Naive thymus-derived CD4-positive, alpha-beta T cell (primary cell): Measurements from ENCODE around the gene SKP2. TPM values are rescaled to one million over a fixed set of nuclear protein-coding genes. Genes with fewer than 3 reads are reported as not detected.
A peak's percentile ranks its signal among the peaks of the same experiment; 100 is the strongest.

Experiments
- ATAC-seq: fragments of 150-1000 bp; cut with Tn5 transposase; 2 replicates; pipeline ENCODE4 v1.10.0; 2021; ENCODE audit warnings: mild to moderate bottlenecking, moderate library complexity
- CTCF ChIA-PET: fragments of 350-600 bp; sonication (Branson Sonifier 250); formaldehyde crosslinking; loops from one replicate; lab custom pipeline; 2021; ENCODE audit warnings: antibody characterized with exemption; lab: Charles Lee
- POLR2A ChIA-PET: fragments of 350-600 bp; sonication (Branson Sonifier 250); formaldehyde crosslinking; loops from one replicate; lab custom pipeline; 2021; ENCODE audit warnings: antibody characterized with exemption, inconsistent platforms; lab: Charles Lee
- DNase-seq, 9 donors: peaks; one replicate each; pipeline versions ENCODE4 v3.0.0 to v3.0.0-alpha.2; 2020 to 2022; ENCODE audit warnings: mixed read lengths in 1 of 9
- H3K27ac ChIP-seq: one replicate; pipeline ENCODE4 v1.7.0; 2013; ENCODE audit warnings: mild to moderate bottlenecking, low read depth, low read length, moderate library complexity
- H3K27me3 ChIP-seq, 2 donors: one replicate each; pipeline ENCODE4 v1.7.0; 2013; ENCODE audit warnings: low read length in 2 of 2, mild to moderate bottlenecking in 2 of 2, moderate library complexity in 2 of 2; ENCODE audit not compliant: control insufficient read depth in 2 of 2, insufficient read depth in 2 of 2
- H3K36me3 ChIP-seq, 3 experiments: 1 replicate in 2 of 3; 2 replicates in 1 of 3; pipeline ENCODE4 v1.7.0; 2013; ENCODE audit warnings: low read length in 3 of 3, mild to moderate bottlenecking in 3 of 3, moderate library complexity in 1 of 3; ENCODE audit not compliant: insufficient read depth in 3 of 3, control insufficient read depth in 2 of 3
- H3K4me1 ChIP-seq, 2 donors: one replicate each; pipeline ENCODE4 v1.7.0; 2013; ENCODE audit warnings: low read length in 2 of 2, mild to moderate bottlenecking in 2 of 2, moderate library complexity in 1 of 2; ENCODE audit not compliant: control insufficient read depth in 2 of 2, insufficient read depth in 2 of 2
- H3K4me3 ChIP-seq: 2 replicates; pipeline ENCODE4 v1.7.0; 2013; ENCODE audit warnings: mild to moderate bottlenecking, low read length
- H3K9me3 ChIP-seq, 3 experiments: 1 replicate in 2 of 3; 2 replicates in 1 of 3; pipeline ENCODE4 v1.7.0; 2013; ENCODE audit warnings: low read length in 3 of 3; ENCODE audit not compliant: control insufficient read depth in 2 of 3
- H3K27ac Mint-ChIP-seq, 9 donors: one replicate each; pipeline ENCODE4 v1.8.0; 2020 to 2022; ENCODE audit warnings: mixed read lengths in 9 of 9, mild to moderate bottlenecking in 8 of 9, moderate library complexity in 5 of 9, inconsistent platforms in 2 of 9
- H3K27me3 Mint-ChIP-seq, 5 donors: one replicate each; pipeline ENCODE4 v1.8.0; 2021 to 2022; ENCODE audit warnings: mixed read lengths in 5 of 5, mild to moderate bottlenecking in 1 of 5
- H3K36me3 Mint-ChIP-seq, 5 donors: one replicate each; pipeline ENCODE4 v1.8.0; 2020 to 2022; ENCODE audit warnings: mixed read lengths in 5 of 5, mild to moderate bottlenecking in 3 of 5, inconsistent platforms in 1 of 5
- H3K4me1 Mint-ChIP-seq, 7 donors: one replicate each; pipeline ENCODE4 v1.8.0; 2020 to 2022; ENCODE audit warnings: mixed read lengths in 7 of 7, mild to moderate bottlenecking in 3 of 7, inconsistent platforms in 1 of 7
- H3K4me3 Mint-ChIP-seq, 10 donors: one replicate each; pipeline ENCODE4 v1.8.0; 2020 to 2022; ENCODE audit warnings: mild to moderate bottlenecking in 10 of 10, mixed read lengths in 10 of 10, moderate library complexity in 6 of 10, inconsistent platforms in 2 of 10
- H3K9me3 Mint-ChIP-seq, 11 donors: one replicate each; pipeline ENCODE4 v1.8.0; 2020 to 2022; ENCODE audit warnings: mixed read lengths in 11 of 11, mild to moderate bottlenecking in 4 of 11, inconsistent platforms in 1 of 11, moderate library complexity in 1 of 11
- intact Hi-C, 2 donors: fragments of 100-400 bp; cut with micrococcal nuclease; formaldehyde crosslinking; loops; one replicate each; pipeline ENCODE4 v1.15.1; 2023
- polyA plus RNA-seq, 2 donors: library from polyadenylated mRNA; unstranded; fragments of 300-500 nt; fragmentation: Illumina TruSeq; gene quantifications; one replicate each; pipeline ENCODE4 v1.2.3, GENCODE V29; 2021
- total RNA-seq, 6 experiments: library from RNA in 5 of 6; stranded (reverse) in 5 of 6; gene quantifications; 1 replicate in 5 of 6; 2 replicates in 1 of 6; pipeline ENCODE4 v1.2.3 and lab custom pipeline; 2021 to 2026

The SKP2 gene
- total and polyA plus RNA-seq, 7 experiments from 2014 or later, result 11.9 to 37.1 (median 23.3) TPM

DNA sequence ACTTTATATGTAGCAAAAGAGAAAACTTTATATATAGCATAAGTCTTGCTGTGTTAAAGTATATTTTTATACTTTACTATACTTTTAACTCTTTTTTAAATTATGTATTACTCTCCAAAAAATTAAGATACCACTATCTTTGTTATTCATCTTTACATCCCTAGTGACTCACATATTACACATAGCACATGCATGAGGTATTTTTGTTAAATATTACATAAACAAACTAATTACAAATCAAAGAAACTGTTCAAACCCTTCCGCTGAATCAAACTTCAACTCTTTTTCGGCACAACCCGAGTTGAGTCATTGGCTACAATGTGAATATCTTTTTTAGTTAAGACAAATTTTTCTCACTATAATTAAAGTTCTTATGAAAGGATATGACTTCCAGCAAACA lies 57.8 kb downstream of the SKP2 start:
- H3K27me3 Mint-ChIP-seq, result no peaks in the 10 kb centered on the region
- no peak overlapping the region for H3K27ac Mint-ChIP-seq
- Histone ChIP-seq H3K27ac (no peak overlapping the region), H3K4me3 (no peak overlapping the region), H3K4me1 (no peaks in the 10 kb centered on the region), H3K9me3 (no peaks in the 10 kb centered on the region), H3K27me3 (no peaks in the 10 kb centered on the region), H3K36me3 (peaks cover 0 to 7% (median 0%) of the 10 kb centered on the region in 3 experiments)
- H3K4me1 Mint-ChIP-seq, result peaks cover 0 to 5% (median 0%) of the 10 kb centered on the region in 7 donors
- peaks cover 10 to 34% (median 24%) of the 10 kb centered on the region in 5 donors for H3K36me3 Mint-ChIP-seq
- ATAC-seq (no peak), DNase-seq (no peak)
- H3K4me3 Mint-ChIP-seq, result no peak overlapping the region
- H3K9me3 Mint-ChIP-seq, result peaks cover 0 to 3% (median 0%) of the 10 kb centered on the region in 11 donors
- CTCF ChIA-PET, result no interaction called here
- POLR2A ChIA-PET, result no interaction called here
- intact Hi-C loops, result loop anchor here in 1 of 2 donors (10.0 kb wide), 1 partner anchor 95 kb away; the partner anchor contains the start of gene RANBP3L

DNA sequence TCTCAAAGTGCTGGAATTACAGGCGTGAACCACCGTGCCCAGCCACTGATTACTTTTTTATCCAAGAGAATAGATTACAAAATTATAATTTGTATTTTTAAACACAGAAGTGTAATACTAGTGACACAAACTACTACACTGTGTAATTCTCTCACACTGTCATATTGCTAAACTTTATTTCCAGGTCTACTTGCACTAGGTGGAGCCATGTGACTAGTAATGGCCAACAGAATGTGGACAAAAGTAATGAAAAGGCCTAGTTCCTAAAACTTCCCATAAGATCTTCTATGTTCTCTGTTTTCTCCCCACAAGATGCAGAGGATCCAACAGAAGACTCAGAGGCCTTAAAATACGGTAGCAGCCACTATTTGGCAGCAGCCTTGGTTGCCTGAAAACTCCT lies 62.5 kb downstream of the SKP2 start:
- no peak overlapping the region for H3K4me3 Mint-ChIP-seq
- H3K4me1 ChIP-seq, result no peaks in the 10 kb centered on the region
- intact Hi-C loops, result loop anchor here in 1 of 2 donors (10.0 kb wide), 1 partner anchor 90 kb away; the partner anchor contains the start of gene RANBP3L
- peaks cover 0 to under 1% (median 0%) of the 10 kb centered on the region in 7 donors for H3K4me1 Mint-ChIP-seq
- no peaks in the 10 kb centered on the region for H3K9me3 Mint-ChIP-seq
- ATAC-seq (no peak), DNase-seq (peak in 1 of 9 donors; percentile 4)
- no peaks in the 10 kb centered on the region for H3K27me3 Mint-ChIP-seq
- peaks cover 0 to 18% (median 3%) of the 10 kb centered on the region in 3 experiments for H3K36me3 ChIP-seq
- H3K9me3 ChIP-seq, result no peaks in the 10 kb centered on the region
- H3K27me3 ChIP-seq, result no peaks in the 10 kb centered on the region
- no peak overlapping the region for H3K4me3 ChIP-seq
- H3K27ac ChIP-seq, result no peak overlapping the region
- ChIA-PET CTCF (interaction anchor here (1.5 kb wide), 1 partner anchor 11 kb away, joined by 6 read pairs; no protein-coding TSS in a partner anchor), POLR2A (no interaction called here)
- H3K27ac Mint-ChIP-seq, result no peak overlapping the region
- peaks cover 5 to 35% (median 11%) of the 10 kb centered on the region in 5 donors for H3K36me3 Mint-ChIP-seq

DNA sequence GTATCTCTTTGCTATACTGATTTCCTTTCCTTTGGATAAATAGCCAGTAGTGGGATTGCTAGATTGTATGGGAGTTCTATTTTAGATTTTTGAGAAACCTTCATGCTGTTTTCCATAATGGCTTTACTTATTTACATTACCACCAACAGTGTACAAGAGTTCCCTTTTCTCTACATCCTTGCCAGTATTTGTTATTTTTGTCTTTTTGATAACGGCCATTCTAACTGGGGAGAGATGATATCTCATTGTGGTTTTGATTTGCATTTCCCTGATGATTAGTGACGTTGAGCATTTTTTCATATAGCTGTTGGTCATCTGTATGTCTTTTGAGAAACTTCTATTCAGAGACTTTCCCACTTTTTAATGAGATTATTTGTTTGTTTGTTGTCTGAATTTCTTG lies 64.0 kb downstream of the SKP2 start:
- Histone ChIP-seq H3K36me3 (peaks cover 0 to 26% (median 3%) of the 10 kb centered on the region in 3 experiments), H3K4me3 (no peak overlapping the region), H3K4me1 (no peaks in the 10 kb centered on the region), H3K27me3 (no peaks in the 10 kb centered on the region), H3K9me3 (no peaks in the 10 kb centered on the region), H3K27ac (no peak overlapping the region)
- no peaks in the 10 kb centered on the region for H3K9me3 Mint-ChIP-seq
- POLR2A ChIA-PET, result no interaction called here
- peaks cover 5 to 45% (median 14%) of the 10 kb centered on the region in 5 donors for H3K36me3 Mint-ChIP-seq
- CTCF ChIA-PET, result no interaction called here
- no peak overlapping the region for H3K27ac Mint-ChIP-seq
- no peak for DNase-seq
- ATAC-seq, result no peak
- no peaks in the 10 kb centered on the region for H3K27me3 Mint-ChIP-seq
- H3K4me1 Mint-ChIP-seq, result no peaks in the 10 kb centered on the region
- intact Hi-C loops, result loop anchor here in 1 of 2 donors (10.0 kb wide), 1 partner anchor 89 kb away; the partner anchor contains the start of gene RANBP3L
- H3K4me3 Mint-ChIP-seq, result no peak overlapping the region

DNA sequence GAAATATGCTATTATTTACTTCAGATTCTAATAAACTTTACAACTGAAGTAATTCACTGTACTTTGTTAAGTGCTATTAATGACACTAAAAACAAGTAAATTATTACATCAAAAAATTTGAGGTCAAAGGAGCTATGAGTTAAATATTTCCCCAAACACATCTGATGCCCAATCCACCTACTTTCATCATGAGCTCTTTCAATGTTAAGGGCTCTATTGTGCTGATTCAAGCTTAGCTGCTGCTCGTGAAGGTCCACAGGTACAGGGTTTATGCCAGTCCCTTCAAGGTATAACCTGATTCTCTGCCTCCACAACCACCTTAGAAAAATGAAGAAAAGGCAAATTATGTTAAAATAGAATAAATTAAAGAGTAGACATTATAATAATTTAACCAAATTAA lies 65.7 kb downstream of the SKP2 start:
- POLR2A ChIA-PET, result no interaction called here
- Mint-ChIP-seq H3K36me3 (peaks cover 4 to 53% (median 14%) of the 10 kb centered on the region in 5 donors), H3K4me1 (no peaks in the 10 kb centered on the region), H3K9me3 (no peaks in the 10 kb centered on the region), H3K27ac (peak overlapping the region in 1 of 9 donors; percentile 4), H3K27me3 (no peaks in the 10 kb centered on the region), H3K4me3 (no peak overlapping the region)
- no peaks in the 10 kb centered on the region for H3K4me1 ChIP-seq
- H3K9me3 ChIP-seq, result no peaks in the 10 kb centered on the region
- no peak for DNase-seq
- H3K27ac ChIP-seq, result no peak overlapping the region
- H3K27me3 ChIP-seq, result no peaks in the 10 kb centered on the region
- H3K4me3 ChIP-seq, result no peak overlapping the region
- ATAC-seq, result no peak
- CTCF ChIA-PET, result interaction anchor here (0.6 kb wide), 1 partner anchor 1494 kb away, joined by 3 read pairs; no protein-coding TSS in a partner anchor
- intact Hi-C loops, result loop anchor here in 1 of 2 donors (10.0 kb wide), 1 partner anchor 87 kb away; the partner anchor contains the start of gene RANBP3L
- H3K36me3 ChIP-seq, result peaks cover 0 to 30% (median 3%) of the 10 kb centered on the region in 3 experiments

DNA sequence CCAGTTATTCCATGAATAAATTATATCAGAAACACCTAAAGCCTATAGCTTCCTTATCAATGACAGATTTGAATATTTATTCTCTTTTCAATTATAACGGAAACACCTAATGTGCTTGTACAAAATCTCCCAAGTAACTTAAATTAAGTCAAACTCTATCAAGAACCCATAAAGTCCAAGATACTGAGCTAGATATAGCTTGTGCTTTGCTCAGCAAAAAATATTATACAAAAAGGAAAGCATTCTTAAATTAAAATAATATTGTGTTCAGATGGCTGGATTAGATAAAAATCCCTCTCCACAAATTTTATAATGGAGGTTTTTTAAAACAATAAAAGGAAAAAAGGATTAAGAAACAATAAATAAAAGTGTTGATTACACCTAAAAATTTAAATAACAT lies 66.1 kb downstream of the SKP2 start:
- POLR2A ChIA-PET, result no interaction called here
- no peak overlapping the region for H3K27ac Mint-ChIP-seq
- Histone ChIP-seq H3K27ac (no peak overlapping the region), H3K27me3 (no peaks in the 10 kb centered on the region), H3K36me3 (peaks cover 0 to 26% (median 3%) of the 10 kb centered on the region in 3 experiments), H3K4me3 (no peak overlapping the region), H3K4me1 (no peaks in the 10 kb centered on the region), H3K9me3 (no peaks in the 10 kb centered on the region)
- CTCF ChIA-PET, result interaction anchor here (1.2 kb wide), 1 partner anchor 291 kb away, joined by 3 read pairs; no protein-coding TSS in a partner anchor
- H3K4me3 Mint-ChIP-seq, result no peak overlapping the region
- intact Hi-C loops, result loop anchor here in 1 of 2 donors (10.0 kb wide), 1 partner anchor 87 kb away; the partner anchor contains the start of gene RANBP3L
- H3K27me3 Mint-ChIP-seq, result no peaks in the 10 kb centered on the region
- no peaks in the 10 kb centered on the region for H3K9me3 Mint-ChIP-seq
- peaks cover under 1 to 53% (median 14%) of the 10 kb centered on the region in 5 donors for H3K36me3 Mint-ChIP-seq
- no peak for DNase-seq
- no peaks in the 10 kb centered on the region for H3K4me1 Mint-ChIP-seq
- ATAC-seq, result no peak

DNA sequence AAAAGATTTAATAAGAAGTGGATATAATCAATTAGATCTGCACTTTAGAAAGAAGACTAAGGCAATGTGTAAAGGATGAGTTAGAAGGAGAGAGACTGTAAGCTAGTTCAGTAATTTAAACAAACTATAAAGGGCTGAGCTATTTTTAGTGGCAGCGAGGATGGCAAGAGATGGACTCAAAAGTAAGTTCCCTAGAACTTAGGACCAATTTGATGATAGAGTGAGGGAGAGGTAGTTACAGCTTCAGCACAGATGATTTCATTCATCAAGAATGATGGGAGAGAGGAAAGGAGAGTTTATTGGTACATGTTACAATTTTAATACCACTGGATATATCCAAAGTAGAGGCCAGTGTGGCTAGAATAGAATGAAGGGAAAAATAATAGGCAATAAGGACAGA lies 70.7 kb downstream of the SKP2 start:
- ATAC-seq, result no peak
- ChIA-PET POLR2A (no interaction called here), CTCF (no interaction called here)
- DNase-seq, result no peak
- Mint-ChIP-seq H3K4me1 (no peaks in the 10 kb centered on the region), H3K36me3 (peaks cover 3 to 29% (median 17%) of the 10 kb centered on the region in 5 donors), H3K27ac (no peak overlapping the region), H3K4me3 (no peak overlapping the region), H3K9me3 (no peaks in the 10 kb centered on the region), H3K27me3 (no peaks in the 10 kb centered on the region)
- intact Hi-C loops, result no loop called here
- no peak overlapping the region for H3K4me3 ChIP-seq
- no peak overlapping the region for H3K27ac ChIP-seq
- peaks cover 0 to 15% (median 2%) of the 10 kb centered on the region in 3 experiments for H3K36me3 ChIP-seq
- H3K27me3 ChIP-seq, result no peaks in the 10 kb centered on the region
- no peaks in the 10 kb centered on the region for H3K9me3 ChIP-seq
- H3K4me1 ChIP-seq, result no peaks in the 10 kb centered on the region

DNA sequence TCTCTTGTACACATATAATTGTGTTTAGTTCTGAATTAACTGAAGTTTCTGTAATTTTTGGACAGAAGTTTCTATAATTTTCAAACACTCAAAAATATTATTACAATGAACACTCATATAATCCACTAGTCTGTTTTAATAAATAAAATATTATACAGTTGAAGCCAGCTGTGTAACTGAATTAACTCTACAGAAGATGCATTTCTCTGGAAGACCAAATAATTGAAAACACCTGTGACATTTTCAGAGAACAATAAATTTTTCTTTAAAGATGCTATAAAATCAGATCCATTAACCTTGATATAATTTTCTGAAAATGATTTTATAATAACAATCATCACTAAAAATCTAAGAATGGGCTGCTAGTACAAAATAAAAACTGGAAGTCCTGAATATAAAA lies 75.1 kb downstream of the SKP2 start:
- ATAC-seq, result no peak
- H3K9me3 Mint-ChIP-seq, result no peaks in the 10 kb centered on the region
- Histone ChIP-seq H3K36me3 (peaks cover 0 to 2% (median 0%) of the 10 kb centered on the region in 3 experiments), H3K4me3 (no peak overlapping the region), H3K9me3 (no peaks in the 10 kb centered on the region), H3K27ac (no peak overlapping the region), H3K4me1 (no peaks in the 10 kb centered on the region), H3K27me3 (no peaks in the 10 kb centered on the region)
- peaks cover 0 to 18% (median 10%) of the 10 kb centered on the region in 5 donors for H3K36me3 Mint-ChIP-seq
- POLR2A ChIA-PET, result no interaction called here
- no peak for DNase-seq
- H3K27ac Mint-ChIP-seq, result no peak overlapping the region
- peaks cover 0 to 15% (median 0%) of the 10 kb centered on the region in 7 donors for H3K4me1 Mint-ChIP-seq
- no peak overlapping the region for H3K4me3 Mint-ChIP-seq
- intact Hi-C loops, result no loop called here
- H3K27me3 Mint-ChIP-seq, result no peaks in the 10 kb centered on the region
- CTCF ChIA-PET, result no interaction called here
